ENCODE data around the gene TK2.

- TF ChIP-seq CTCF (IDR thresholded peaks at IDR 0.05; ENCODE audit: low read length) (no peak), EZH2 (optimal IDR thresholded peaks at IDR 0.05; ENCODE audit: low read depth, low read length) (no peak), EZH2phosphoT487 (IDR thresholded peaks at IDR 0.05; ENCODE audit: low read length) (no peak)
These were observed 46.9 kb downstream of the TK2 start for GRCh38 chr16:66503030-66503429.

Measured in MM.1S (cell line).